GM12873 (cell line): ENCODE measurements around the gene ZBTB38.

Source experiments
- TF ChIP-seq, protein P1 (sequence below): IDR thresholded peaks from 2 replicates; pipeline ENCODE4 v1.5.1; 2012; ENCODE audit warnings: low read depth, mild to moderate bottlenecking, moderate library complexity, low read length, control low read depth; ENCODE audit not compliant: insufficient read depth; ENCODE audit errors: missing control alignments

The ZBTB38 gene

DNA sequence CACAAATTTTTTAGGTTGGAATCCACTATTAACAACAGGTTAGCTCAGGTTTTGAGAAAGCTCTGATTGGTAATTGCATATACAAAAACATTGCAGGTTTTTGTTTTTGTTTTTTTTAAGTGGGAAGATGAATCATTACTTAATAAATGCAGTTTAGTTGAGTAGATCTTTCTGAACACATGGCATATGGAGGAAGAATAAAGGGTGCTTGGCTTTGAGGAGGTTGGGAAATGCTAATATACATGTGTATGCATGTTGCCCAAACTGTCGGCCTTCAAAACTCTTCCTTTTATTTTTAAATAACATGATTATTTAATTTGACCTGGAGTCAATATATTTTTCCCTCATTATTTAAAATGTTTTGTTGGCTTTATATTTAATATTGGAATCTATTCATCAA lies 32.8 kb downstream of the ZBTB38 start:
- TF ChIP-seq, protein P1, sequence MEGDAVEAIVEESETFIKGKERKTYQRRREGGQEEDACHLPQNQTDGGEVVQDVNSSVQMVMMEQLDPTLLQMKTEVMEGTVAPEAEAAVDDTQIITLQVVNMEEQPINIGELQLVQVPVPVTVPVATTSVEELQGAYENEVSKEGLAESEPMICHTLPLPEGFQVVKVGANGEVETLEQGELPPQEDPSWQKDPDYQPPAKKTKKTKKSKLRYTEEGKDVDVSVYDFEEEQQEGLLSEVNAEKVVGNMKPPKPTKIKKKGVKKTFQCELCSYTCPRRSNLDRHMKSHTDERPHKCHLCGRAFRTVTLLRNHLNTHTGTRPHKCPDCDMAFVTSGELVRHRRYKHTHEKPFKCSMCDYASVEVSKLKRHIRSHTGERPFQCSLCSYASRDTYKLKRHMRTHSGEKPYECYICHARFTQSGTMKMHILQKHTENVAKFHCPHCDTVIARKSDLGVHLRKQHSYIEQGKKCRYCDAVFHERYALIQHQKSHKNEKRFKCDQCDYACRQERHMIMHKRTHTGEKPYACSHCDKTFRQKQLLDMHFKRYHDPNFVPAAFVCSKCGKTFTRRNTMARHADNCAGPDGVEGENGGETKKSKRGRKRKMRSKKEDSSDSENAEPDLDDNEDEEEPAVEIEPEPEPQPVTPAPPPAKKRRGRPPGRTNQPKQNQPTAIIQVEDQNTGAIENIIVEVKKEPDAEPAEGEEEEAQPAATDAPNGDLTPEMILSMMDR, result no peak

GRCh38 chr3:141401573-141402475 lies 33.5 kb downstream of the ZBTB38 start:
- TF ChIP-seq, protein P1, result no peak

DNA sequence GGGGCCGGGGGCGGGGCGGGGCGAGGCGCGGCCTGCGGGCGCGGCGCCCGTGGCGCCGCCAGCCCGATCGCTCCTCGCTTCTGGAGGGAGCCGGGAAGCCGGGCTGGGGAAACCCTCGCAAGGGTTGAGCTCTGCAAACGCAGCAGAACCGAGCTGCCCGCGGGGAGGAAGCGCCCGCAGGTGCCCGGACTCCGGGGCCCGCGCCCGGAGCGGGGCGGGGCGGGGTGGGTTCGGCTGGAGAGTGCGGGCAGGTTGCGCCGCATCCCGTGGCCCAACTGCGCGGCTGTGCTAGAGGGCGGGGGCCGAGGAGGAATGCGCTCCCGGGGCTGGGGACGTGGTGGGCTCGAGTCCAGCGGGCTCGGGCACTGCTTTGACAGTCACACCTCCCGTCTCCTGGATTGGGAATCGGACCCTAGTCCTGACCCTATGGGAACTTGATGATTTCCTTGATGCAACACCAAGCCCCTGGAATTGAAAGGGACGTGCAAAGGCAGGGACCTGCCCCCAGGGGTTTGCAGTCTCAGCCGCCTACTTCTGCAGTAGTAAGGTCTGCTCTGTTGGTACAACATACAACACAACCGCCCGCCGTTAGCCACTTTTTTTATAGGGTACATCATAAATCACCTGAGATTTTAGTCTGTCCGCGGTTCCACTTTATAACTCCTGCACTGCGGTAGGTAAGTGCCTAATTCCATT lies 34.3 kb downstream of the ZBTB38 start:
- TF ChIP-seq, protein P1, result no peak

- TF ChIP-seq, protein P1, result no peak
These were observed 35.3 kb downstream of the ZBTB38 start for GRCh38 chr3:141403576-141403975.

GRCh38 chr3:141405025-141405424 lies 36.7 kb downstream of the ZBTB38 start:
- TF ChIP-seq, protein P1, result no peak

DNA sequence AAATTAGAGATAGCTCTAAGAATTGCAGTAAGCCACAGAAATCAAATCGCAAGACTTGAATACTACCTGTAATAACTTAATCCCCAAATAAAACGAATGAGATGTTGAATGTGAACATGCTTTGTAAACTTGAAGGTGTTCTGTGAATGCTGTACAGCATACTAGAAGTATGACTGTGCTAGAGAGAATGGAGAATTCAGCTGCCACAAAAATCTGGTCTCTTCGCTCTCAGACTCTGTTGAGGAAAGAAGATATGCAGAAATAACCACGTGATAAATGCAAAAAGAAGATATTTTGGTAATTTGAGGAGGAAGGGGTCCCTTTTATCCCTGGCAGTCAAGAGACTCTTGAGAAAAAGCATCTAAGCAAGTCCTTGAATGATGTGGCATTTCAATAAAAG lies 37.3 kb downstream of the ZBTB38 start:
- TF ChIP-seq, protein P1, result no peak

DNA sequence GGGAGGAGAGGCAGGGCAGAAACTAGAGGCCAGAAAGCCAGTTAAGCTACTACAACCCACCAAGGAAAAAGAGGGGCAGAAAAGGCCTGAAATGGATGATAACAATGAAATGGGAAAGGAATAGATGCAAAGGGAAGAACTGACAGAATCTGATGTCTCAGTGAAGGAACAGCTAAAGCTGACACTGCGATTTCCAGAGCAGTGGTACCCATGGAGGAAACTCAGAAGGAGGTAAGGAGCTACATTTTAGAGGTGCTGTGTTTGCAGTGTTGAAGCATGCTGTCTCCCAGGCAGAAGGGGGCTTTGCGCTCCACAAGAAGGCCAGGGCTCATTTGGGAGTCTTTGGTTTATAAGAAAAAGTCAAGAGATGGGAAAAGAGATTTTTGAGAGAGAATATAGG lies 38.0 kb downstream of the ZBTB38 start:
- TF ChIP-seq, protein P1, result no peak
